Measurements from ENCODE around the gene NKAPD1. TPM values are rescaled to one million over a fixed set of nuclear protein-coding genes. Genes with fewer than 3 reads are reported as not detected.
A peak's percentile ranks its signal among the peaks of the same experiment; 100 is the strongest.

Gene NKAPD1
- total and polyA plus RNA-seq, 10 of the 15 experiments (the other 5 are each of a cell fraction or from before 2014, with no cell fraction given) = 9.6 to 43.3 (median 19.2) TPM

GRCh38 chr11:112086422-112087191, 12.5 kb downstream of the NKAPD1 start, which contains the start of the genes SDHD and TIMM8B (continued):
- no peak for TF ChIP-seq MEF2B (IDR thresholded peaks at IDR 0.05; ENCODE audit: partially characterized antibody, poor library complexity, severe bottlenecking)
- TF ChIP-seq YBX1 (IDR thresholded peaks at IDR 0.05) = no peak
- no peak; the same call in 1 of the 2 replicates for TF ChIP-seq LARP7 (IDR thresholded peaks at IDR 0.05)
- no peak for TF ChIP-seq ZNF24 (IDR thresholded peaks at IDR 0.05)
- TF ChIP-seq SREBF1 (IDR thresholded peaks at IDR 0.05; ENCODE audit: low read length) = peak; percentile 46; the same call in 1 of the 2 replicates
- TF ChIP-seq BACH1 (IDR thresholded peaks at IDR 0.05; ENCODE audit: borderline replicate concordance) = peak; percentile 55; the same call in 1 of the 2 replicates
- TF ChIP-seq, protein P1, sequence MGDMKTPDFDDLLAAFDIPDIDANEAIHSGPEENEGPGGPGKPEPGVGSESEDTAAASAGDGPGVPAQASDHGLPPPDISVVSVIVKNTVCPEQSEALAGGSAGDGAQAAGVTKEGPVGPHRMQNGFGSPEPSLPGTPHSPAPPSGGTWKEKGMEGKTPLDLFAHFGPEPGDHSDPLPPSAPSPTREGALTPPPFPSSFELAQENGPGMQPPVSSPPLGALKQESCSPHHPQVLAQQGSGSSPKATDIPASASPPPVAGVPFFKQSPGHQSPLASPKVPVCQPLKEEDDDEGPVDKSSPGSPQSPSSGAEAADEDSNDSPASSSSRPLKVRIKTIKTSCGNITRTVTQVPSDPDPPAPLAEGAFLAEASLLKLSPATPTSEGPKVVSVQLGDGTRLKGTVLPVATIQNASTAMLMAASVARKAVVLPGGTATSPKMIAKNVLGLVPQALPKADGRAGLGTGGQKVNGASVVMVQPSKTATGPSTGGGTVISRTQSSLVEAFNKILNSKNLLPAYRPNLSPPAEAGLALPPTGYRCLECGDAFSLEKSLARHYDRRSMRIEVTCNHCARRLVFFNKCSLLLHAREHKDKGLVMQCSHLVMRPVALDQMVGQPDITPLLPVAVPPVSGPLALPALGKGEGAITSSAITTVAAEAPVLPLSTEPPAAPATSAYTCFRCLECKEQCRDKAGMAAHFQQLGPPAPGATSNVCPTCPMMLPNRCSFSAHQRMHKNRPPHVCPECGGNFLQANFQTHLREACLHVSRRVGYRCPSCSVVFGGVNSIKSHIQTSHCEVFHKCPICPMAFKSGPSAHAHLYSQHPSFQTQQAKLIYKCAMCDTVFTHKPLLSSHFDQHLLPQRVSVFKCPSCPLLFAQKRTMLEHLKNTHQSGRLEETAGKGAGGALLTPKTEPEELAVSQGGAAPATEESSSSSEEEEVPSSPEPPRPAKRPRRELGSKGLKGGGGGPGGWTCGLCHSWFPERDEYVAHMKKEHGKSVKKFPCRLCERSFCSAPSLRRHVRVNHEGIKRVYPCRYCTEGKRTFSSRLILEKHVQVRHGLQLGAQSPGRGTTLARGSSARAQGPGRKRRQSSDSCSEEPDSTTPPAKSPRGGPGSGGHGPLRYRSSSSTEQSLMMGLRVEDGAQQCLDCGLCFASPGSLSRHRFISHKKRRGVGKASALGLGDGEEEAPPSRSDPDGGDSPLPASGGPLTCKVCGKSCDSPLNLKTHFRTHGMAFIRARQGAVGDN (IDR thresholded peaks at IDR 0.05) = peak; percentile 58
- TF ChIP-seq HDAC6 (IDR thresholded peaks at IDR 0.05; ENCODE audit: unreplicated experiment) = no peak
- no peak for TF ChIP-seq PRDM15 (CRISPR knock-in tag; IDR thresholded peaks at IDR 0.05)
- TF ChIP-seq MTA3 (IDR thresholded peaks at IDR 0.05; ENCODE audit: borderline replicate concordance, low read length) = no peak
- TF ChIP-seq ATF3 (IDR thresholded peaks at IDR 0.05; ENCODE audit: borderline replicate concordance, extremely low read depth, low read depth, low read length) = no peak
- peak in 1 of 2 experiments; percentile 49; a peak in 1 of 4 replicates for TF ChIP-seq ETV6 (conservative IDR thresholded peaks at IDR 0.05 in 1 of 2, IDR thresholded peaks at IDR 0.05 in 1 of 2; ENCODE audit: borderline replicate concordance in 1 of 2, low read depth in 1 of 2)
- no peak for TF ChIP-seq ZSCAN29 (IDR thresholded peaks at IDR 0.05)
- no peak for TF ChIP-seq RAD21 (IDR thresholded peaks at IDR 0.05; ENCODE audit: insufficient read depth, low read depth, low read length)
- no peak for TF ChIP-seq STAT3 (IDR thresholded peaks at IDR 0.05; ENCODE audit: low read depth, low read length)
- TF ChIP-seq FOXM1 (IDR thresholded peaks at IDR 0.05; ENCODE audit: low read depth, low read length) = no peak
- TF ChIP-seq CBX3 (IDR thresholded peaks at IDR 0.05; ENCODE audit: borderline replicate concordance, low read depth) = no peak
- no peak; the same call in 1 of the 2 replicates for TF ChIP-seq MXI1 (IDR thresholded peaks at IDR 0.05; ENCODE audit: low read depth, low read length)
- TF ChIP-seq TCF7 (IDR thresholded peaks at IDR 0.05; ENCODE audit: borderline replicate concordance) = no peak
- TF ChIP-seq SMAD5 (IDR thresholded peaks at IDR 0.05; ENCODE audit: low read depth) = peak; percentile 77
- TF ChIP-seq, protein P2, sequence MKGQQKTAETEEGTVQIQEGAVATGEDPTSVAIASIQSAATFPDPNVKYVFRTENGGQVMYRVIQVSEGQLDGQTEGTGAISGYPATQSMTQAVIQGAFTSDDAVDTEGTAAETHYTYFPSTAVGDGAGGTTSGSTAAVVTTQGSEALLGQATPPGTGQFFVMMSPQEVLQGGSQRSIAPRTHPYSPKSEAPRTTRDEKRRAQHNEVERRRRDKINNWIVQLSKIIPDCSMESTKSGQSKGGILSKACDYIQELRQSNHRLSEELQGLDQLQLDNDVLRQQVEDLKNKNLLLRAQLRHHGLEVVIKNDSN (IDR thresholded peaks at IDR 0.05; ENCODE audit: borderline replicate concordance, extremely low read length, insufficient read depth, low read depth, low read length) = no peak

All from GM12878 (cell line).